Nasal cavity respiratory epithelium epithelial cell of viscerocranial mucosa (primary cell): Measurements from ENCODE around the gene WFDC9. TPM values are rescaled to one million over a fixed set of nuclear protein-coding genes. Genes with fewer than 3 reads are reported as not detected.

Experiments
- total RNA-seq: library from RNA; depleted of rRNA; stranded (reverse); fragments of >200 nt; gene quantifications from 2 replicates; pipeline ENCODE4 v1.2.3, GENCODE V29; 2014

The WFDC9 gene
- not detected in 2 replicates for total RNA-seq

DNA sequence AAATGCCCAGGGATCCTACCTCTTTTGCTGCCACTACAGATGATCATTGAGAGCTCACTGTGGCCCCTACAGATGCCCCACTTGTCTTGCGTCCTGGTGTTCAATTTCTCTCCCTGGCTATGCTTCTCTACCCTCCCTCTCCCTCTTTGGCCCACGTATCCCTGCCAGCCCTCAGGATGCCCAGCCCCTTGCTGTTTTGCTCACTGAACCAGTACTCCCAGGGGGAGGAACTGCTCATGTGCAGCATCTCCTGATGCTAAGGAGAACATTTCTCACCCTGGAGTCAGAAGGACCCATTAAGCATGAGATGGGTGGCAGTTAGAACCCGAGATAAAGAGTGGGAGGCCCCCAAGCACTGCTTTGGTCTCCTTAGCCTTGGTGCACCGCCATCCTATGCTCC, at the start of gene WFDC9:
Gene WFDC9 (minus strand): TSS at position 101 of the 400 bp plus-strand sequence. CDS start 21,103 bp downstream, outside the sequence.

GRCh38 chr20:45670139-45670538, 39.1 kb upstream of the WFDC9 start, which contains the start of gene WFDC11:
Gene WFDC11, minus strand, starts transcription at chr20:45670239. Its CDS starts 19,639 bp downstream, at chr20:45650600.

GRCh38 chr20:45629496-45630100, 1.5 kb downstream of the WFDC9 start, which contains the start of gene WFDC10A:
Gene WFDC10A, plus strand, starts transcription at chr20:45629739. Its CDS starts 75 bp downstream, at chr20:45629814.

GRCh38 chr20:45579184-45579583, 51.9 kb downstream of the WFDC9 start, which contains the start of gene WFDC8:
Gene WFDC8, minus strand, starts transcription at chr20:45579284. Its CDS starts 37 bp downstream, at chr20:45579247.

Other genes with a start within 250 kb of the WFDC9 start
- 8.3 and 15.4 TPM in 2 replicates for gene DBNDD2, start 223.0 kb downstream of the WFDC9 start, total RNA-seq
- gene PIGT, start 215.1 kb downstream of the WFDC9 start, total RNA-seq: 17.8 and 35.4 TPM in 2 replicates
- gene WFDC2, start 161.5 kb downstream of the WFDC9 start, total RNA-seq: 12.0 TPM in 1 of 2 replicates, not detected in the other
- gene SPINT3, start 115.7 kb downstream of the WFDC9 start, total RNA-seq: not detected in 2 replicates
- gene WFDC6, start 91.8 kb downstream of the WFDC9 start, total RNA-seq: not detected in 2 replicates
- gene EPPIN, start 83.9 kb downstream of the WFDC9 start, total RNA-seq: not detected in 2 replicates
- gene WFDC8, start 52.0 kb downstream of the WFDC9 start, total RNA-seq: not detected in 2 replicates
- gene WFDC10A, start 1.5 kb downstream of the WFDC9 start, total RNA-seq: not detected in 2 replicates
- not detected in 2 replicates for gene WFDC11, start 39.0 kb upstream of the WFDC9 start, total RNA-seq
- not detected in 2 replicates for gene WFDC13, start 70.8 kb upstream of the WFDC9 start, total RNA-seq
- not detected in 2 replicates for gene WFDC10B, start 73.7 kb upstream of the WFDC9 start, total RNA-seq
- gene SPINT4, start 91.1 kb upstream of the WFDC9 start, total RNA-seq: not detected in 2 replicates
- 0.43 TPM in 1 of 2 replicates, not detected in the other for gene WFDC3, start 160.6 kb upstream of the WFDC9 start, total RNA-seq
- 14.9 and 16.1 TPM in 2 replicates for gene DNTTIP1, start 160.7 kb upstream of the WFDC9 start, total RNA-seq
- gene UBE2C, start 181.4 kb upstream of the WFDC9 start, total RNA-seq: 0.34 TPM in 1 of 2 replicates, not detected in the other
- not detected in 2 replicates for gene TNNC2, start 196.0 kb upstream of the WFDC9 start, total RNA-seq
- gene SNX21, start 202.5 kb upstream of the WFDC9 start, total RNA-seq: 12.3 and 13.1 TPM in 2 replicates
- gene ACOT8, start 226.1 kb upstream of the WFDC9 start, total RNA-seq: 23.9 and 29.3 TPM in 2 replicates
- gene ZSWIM3, start 226.3 kb upstream of the WFDC9 start, total RNA-seq: 3.1 and 4.6 TPM in 2 replicates
- 3.8 and 5.2 TPM in 2 replicates for gene ZSWIM1, start 249.9 kb upstream of the WFDC9 start, total RNA-seq